ENCODE results near the gene ROR2.

The ROR2 gene

GRCh38 chr9:91963711-91964240 lies 13.7 kb upstream of the ROR2 start:
- TF ChIP-seq CTCF (IDR thresholded peaks at IDR 0.05; ENCODE audit: extremely low read depth, insufficient read depth, missing control alignments) = no peak
- DNase-seq (ENCODE audit: low spot score) = no peak
- in situ Hi-C loops (cut with MboI; ENCODE audit: low pct_unique_long_range_greater_than_20kb, low sequenced_read_pairs, unreplicated experiment) = no loop called here

- in situ Hi-C loops (cut with MboI; ENCODE audit: low pct_unique_long_range_greater_than_20kb, low sequenced_read_pairs, unreplicated experiment) = no loop called here
- TF ChIP-seq CTCF (IDR thresholded peaks at IDR 0.05; ENCODE audit: extremely low read depth, insufficient read depth, missing control alignments) = no peak
- no peak for DNase-seq (ENCODE audit: low spot score)
Measured at GRCh38 chr9:91960367-91960766, 10.3 kb upstream of the ROR2 start.

GRCh38 chr9:91958174-91958573 lies 8.1 kb upstream of the ROR2 start:
- no peak for DNase-seq (ENCODE audit: low spot score)
- TF ChIP-seq CTCF (IDR thresholded peaks at IDR 0.05; ENCODE audit: extremely low read depth, insufficient read depth, missing control alignments) = no peak
- in situ Hi-C loops (cut with MboI; ENCODE audit: low pct_unique_long_range_greater_than_20kb, low sequenced_read_pairs, unreplicated experiment) = no loop called here

DNA sequence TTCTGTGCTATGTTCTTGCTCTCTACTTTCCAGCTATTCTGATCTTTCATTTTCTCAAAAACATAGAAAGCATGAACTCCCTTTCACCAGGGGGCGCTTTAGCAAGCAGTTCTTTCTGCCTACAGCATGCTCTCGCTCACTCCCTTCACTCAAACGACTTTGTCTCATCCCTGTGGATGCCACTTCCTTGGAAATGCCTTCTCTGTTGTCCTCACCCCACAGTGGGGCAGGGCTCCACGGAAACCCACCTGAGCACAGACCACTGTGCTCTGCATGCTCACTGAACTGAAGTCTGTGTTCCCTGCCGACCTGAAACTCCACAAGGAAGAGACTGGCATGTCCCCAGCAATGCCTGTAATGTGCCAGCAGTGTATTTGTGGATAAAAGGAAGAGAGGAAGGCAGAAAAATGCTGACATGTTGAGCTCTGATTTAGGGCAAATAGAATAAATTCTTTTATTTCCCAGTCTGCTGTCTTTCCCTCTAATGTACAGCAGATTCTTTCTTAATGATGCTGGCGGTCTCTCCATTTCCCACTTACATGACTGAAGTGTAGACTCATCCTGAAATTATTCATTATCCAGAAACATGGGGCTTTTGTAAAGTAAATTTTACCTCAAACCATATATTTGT lies 4.9 kb upstream of the ROR2 start:
- in situ Hi-C loops (cut with MboI; ENCODE audit: low pct_unique_long_range_greater_than_20kb, low sequenced_read_pairs, unreplicated experiment) = no loop called here
- peak; percentile 69 for TF ChIP-seq CTCF (IDR thresholded peaks at IDR 0.05; ENCODE audit: extremely low read depth, insufficient read depth, missing control alignments)

GRCh38 chr9:91953718-91954117 lies 3.7 kb upstream of the ROR2 start:
- no peak for TF ChIP-seq CTCF (IDR thresholded peaks at IDR 0.05; ENCODE audit: extremely low read depth, insufficient read depth, missing control alignments)
- DNase-seq (ENCODE audit: low spot score) = no peak
- in situ Hi-C loops (cut with MboI; ENCODE audit: low pct_unique_long_range_greater_than_20kb, low sequenced_read_pairs, unreplicated experiment) = no loop called here

More for the DNA sequence above, 4.9 kb upstream of the ROR2 start:
- peak; percentile 48 for DNase-seq (ENCODE audit: low spot score)

- DNase-seq (ENCODE audit: low spot score) = no peak
- no peak for TF ChIP-seq CTCF (IDR thresholded peaks at IDR 0.05; ENCODE audit: extremely low read depth, insufficient read depth, missing control alignments)
- in situ Hi-C loops (cut with MboI; ENCODE audit: low pct_unique_long_range_greater_than_20kb, low sequenced_read_pairs, unreplicated experiment) = no loop called here
Measured at GRCh38 chr9:91951944-91952520, 2.0 kb upstream of the ROR2 start.
